ENCODE results near the gene APOL3. TPM values are rescaled to one million over a fixed set of nuclear protein-coding genes. Genes with fewer than 3 reads are reported as not detected.
"Not testable (repeated sequence)": the region's sequence is repeated elsewhere in the genome, so short reads cannot be mapped to it uniquely, and the experiment has no call there.

Gene APOL3
- polyA plus RNA-seq, 3 donors from 2014 or later = 32.8 to 83.5 (median 56.3) TPM

DNA sequence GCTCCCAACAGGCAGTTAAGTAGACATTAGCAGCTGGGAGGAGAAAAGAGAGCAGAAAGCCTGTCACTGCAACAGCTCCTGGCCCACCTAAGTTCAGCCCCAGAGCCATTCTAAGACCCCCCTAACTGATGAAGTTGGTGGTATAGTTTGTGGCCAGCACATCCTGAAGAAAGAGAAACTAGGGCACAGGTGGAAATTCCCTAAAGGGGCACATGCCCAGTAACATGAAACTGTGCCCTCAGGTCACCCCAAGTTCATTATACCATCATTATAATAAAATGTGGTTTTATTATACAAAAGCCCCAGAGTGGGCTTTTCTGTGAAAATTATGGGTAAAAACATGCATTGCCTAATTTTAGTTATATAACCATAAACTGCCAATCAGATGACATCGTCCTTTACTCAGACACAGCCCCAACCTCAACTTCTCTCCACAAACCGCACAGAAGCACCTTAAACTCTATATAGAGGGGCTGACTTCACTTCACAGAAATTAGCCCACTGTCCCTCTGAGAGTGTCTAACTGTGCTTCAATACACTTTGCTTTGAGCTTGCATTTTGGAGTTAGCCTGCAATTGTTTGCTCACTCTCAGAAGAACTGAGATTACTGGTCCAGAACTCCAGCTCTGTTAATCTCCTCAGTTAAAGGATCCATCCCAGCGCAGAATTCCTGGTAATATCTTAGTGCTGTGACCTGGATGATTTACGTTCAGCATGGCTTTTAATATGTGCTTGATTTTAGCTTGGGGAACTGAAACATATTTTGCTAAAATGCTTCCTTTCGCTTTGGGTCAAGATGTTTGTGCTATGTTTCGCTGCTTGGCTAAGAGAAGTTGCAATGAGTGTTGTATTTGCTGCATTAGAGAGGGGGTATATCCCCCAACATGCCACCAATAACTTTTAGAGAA lies 1.8 kb upstream of the APOL3 start:
- H3K4me3 Mint-ChIP-seq = peak overlapping the region; percentile 93 to 99 (median 97)
- peaks cover 71 to 81% of the 10 kb centered on the region in 2 donors for H3K4me1 Mint-ChIP-seq
- DNase-seq = peak; percentile 65 to 76 (median 68)
- no peaks in the 10 kb centered on the region for H3K9me3 Mint-ChIP-seq
- H3K36me3 Mint-ChIP-seq = no peaks in the 10 kb centered on the region
- H3K27me3 Mint-ChIP-seq (ENCODE audit: low read depth in 3 of 3) = peaks cover 9 to 11% (median 9%) of the 10 kb centered on the region in 3 donors
- peak overlapping the region; percentile 92 to 99 (median 98) for H3K27ac Mint-ChIP-seq

- peaks cover 73 to 81% of the 10 kb centered on the region in 2 donors for H3K4me1 Mint-ChIP-seq
- peak in 1 of 3 donors; percentile 54 for DNase-seq
- H3K27me3 Mint-ChIP-seq (ENCODE audit: low read depth in 3 of 3); H3K36me3 Mint-ChIP-seq; H3K9me3 Mint-ChIP-seq: not testable (repeated sequence)
- H3K27ac Mint-ChIP-seq = peak overlapping the region; percentile 92 to 99 (median 98)
- peak overlapping the region; percentile 93 to 99 (median 97) for H3K4me3 Mint-ChIP-seq
These were observed 1.2 kb upstream of the APOL3 start for GRCh38 chr22:36161793-36162126.

- Mint-ChIP-seq H3K9me3 (no peaks in the 10 kb centered on the region), H3K27ac (peak overlapping the region; percentile 92 to 99 (median 98)), H3K4me1 (peaks cover 97 to 100% of the 10 kb centered on the region in 2 donors), H3K4me3 (peak overlapping the region; percentile 93 to 99 (median 95)), H3K36me3 (peaks cover 6 to 17% (median 11%) of the 10 kb centered on the region in 3 donors), H3K27me3 (ENCODE audit: low read depth in 3 of 3) (peaks cover 3 to 7% (median 6%) of the 10 kb centered on the region in 3 donors)
- DNase-seq = peak; percentile 59 to 67 (median 62)
These were observed 3.8 kb downstream of the APOL3 start for GRCh38 chr22:36156515-36157419.

DNA sequence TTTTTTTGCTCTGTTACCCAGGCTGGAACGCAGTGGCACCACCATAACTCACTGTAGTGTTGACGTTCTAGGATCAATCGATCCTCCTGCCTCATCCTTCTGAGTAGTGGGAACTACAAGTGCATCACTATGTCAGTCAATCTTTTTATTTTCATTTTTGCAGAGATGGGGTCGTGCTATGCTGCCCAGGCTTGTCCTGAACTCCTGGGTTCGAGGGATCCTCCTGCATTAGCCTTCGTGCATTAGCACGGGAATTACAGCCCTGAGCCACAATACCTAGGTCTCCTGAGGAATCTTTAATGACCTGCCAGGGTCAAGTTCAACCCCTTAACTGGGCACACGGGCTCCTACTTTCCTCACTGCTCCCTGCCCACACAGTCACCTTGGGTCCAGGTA lies 4.4 kb downstream of the APOL3 start:
- Mint-ChIP-seq H3K27me3 (ENCODE audit: low read depth in 3 of 3) (peaks cover 3 to 7% (median 3%) of the 10 kb centered on the region in 3 donors), H3K27ac (peak overlapping the region; percentile 92 to 99 (median 98)), H3K36me3 (peaks cover 8 to 19% (median 12%) of the 10 kb centered on the region in 3 donors), H3K4me3 (peak overlapping the region; percentile 93 to 99 (median 95)), H3K4me1 (peaks cover 97 to 100% of the 10 kb centered on the region in 2 donors), H3K9me3 (no peaks in the 10 kb centered on the region)
- no peak for DNase-seq

GRCh38 chr22:36155702-36156101 lies 4.9 kb downstream of the APOL3 start:
- H3K9me3 Mint-ChIP-seq = no peaks in the 10 kb centered on the region
- peaks cover 11 to 19% (median 12%) of the 10 kb centered on the region in 3 donors for H3K36me3 Mint-ChIP-seq
- peak overlapping the region; percentile 80 to 99 (median 98) for H3K27ac Mint-ChIP-seq
- H3K4me3 Mint-ChIP-seq = peak overlapping the region; percentile 93 to 99 (median 95)
- DNase-seq = no peak
- peaks cover 3% of the 10 kb centered on the region in 3 donors for H3K27me3 Mint-ChIP-seq (ENCODE audit: low read depth in 3 of 3)
- H3K4me1 Mint-ChIP-seq = peaks cover 97 to 100% of the 10 kb centered on the region in 2 donors

GRCh38 chr22:36154423-36154945 lies 6.1 kb downstream of the APOL3 start:
- peaks cover 12 to 26% (median 16%) of the 10 kb centered on the region in 3 donors for H3K36me3 Mint-ChIP-seq
- H3K9me3 Mint-ChIP-seq = no peaks in the 10 kb centered on the region
- peak overlapping the region in 4 of 5 donors; percentile 10 to 99 (median 60) for H3K4me3 Mint-ChIP-seq
- DNase-seq = no peak
- peaks cover 2 to 3% (median 2%) of the 10 kb centered on the region in 3 donors for H3K27me3 Mint-ChIP-seq (ENCODE audit: low read depth in 3 of 3)
- peaks cover 96 to 99% of the 10 kb centered on the region in 2 donors for H3K4me1 Mint-ChIP-seq
- peak overlapping the region; percentile 80 to 99 (median 96) for H3K27ac Mint-ChIP-seq

- H3K27ac Mint-ChIP-seq = peak overlapping the region; percentile 76 to 99 (median 96)
- peaks cover 90 to 92% of the 10 kb centered on the region in 2 donors for H3K4me1 Mint-ChIP-seq
- no peak for DNase-seq
- H3K36me3 Mint-ChIP-seq = peaks cover 12 to 32% (median 16%) of the 10 kb centered on the region in 3 donors
- H3K4me3 Mint-ChIP-seq = peak overlapping the region in 3 of 5 donors; percentile 28 to 54 (median 30)
- H3K27me3 Mint-ChIP-seq (ENCODE audit: low read depth in 3 of 3) = peaks cover under 1 to 1% (median 1%) of the 10 kb centered on the region in 3 donors
- H3K9me3 Mint-ChIP-seq = no peaks in the 10 kb centered on the region
These were observed 6.8 kb downstream of the APOL3 start for GRCh38 chr22:36153501-36154422.

DNA sequence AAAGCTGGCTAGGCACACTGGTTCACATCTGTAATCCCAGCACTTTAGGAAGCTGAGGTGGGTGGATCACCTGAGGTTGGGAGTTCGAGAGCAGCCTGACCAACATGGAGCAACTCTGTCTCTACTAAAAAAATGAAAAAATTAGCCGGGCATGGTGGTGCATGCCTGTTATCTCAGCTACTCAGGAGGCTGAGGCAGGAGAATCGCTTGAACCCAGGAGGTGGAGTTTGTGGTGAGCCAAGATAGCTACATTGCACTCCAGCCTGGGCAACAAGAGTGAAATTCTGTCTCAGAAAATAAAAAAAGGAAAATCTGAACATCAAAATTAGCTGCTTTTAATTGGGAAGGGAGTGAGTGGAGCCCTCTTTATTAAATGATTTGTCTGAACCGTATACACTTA lies 7.7 kb downstream of the APOL3 start:
- H3K27me3 Mint-ChIP-seq (ENCODE audit: low read depth in 3 of 3) = not testable (repeated sequence)

DNA sequence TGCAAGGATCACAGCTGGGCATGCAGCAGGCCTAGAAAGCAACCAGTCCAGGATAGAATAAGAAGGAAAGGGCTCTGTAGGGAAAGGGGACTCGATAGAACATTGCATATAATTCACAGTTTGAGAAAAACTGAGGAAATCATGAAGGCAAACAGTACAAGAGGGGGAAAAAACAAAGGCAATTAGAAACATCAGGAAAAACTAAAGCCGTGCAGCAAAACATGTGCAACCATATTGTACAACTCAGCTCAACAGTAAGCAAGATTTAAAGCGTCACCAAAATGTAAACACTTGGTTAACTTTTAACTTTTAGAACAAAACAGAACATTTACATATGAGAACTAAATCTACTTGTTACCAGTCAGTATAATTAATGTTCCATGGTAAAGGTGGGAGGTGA lies 8.5 kb downstream of the APOL3 start:
- Mint-ChIP-seq H3K27ac (peak overlapping the region; percentile 15 to 76 (median 52)), H3K9me3 (no peaks in the 10 kb centered on the region), H3K36me3 (peaks cover 16 to 44% (median 19%) of the 10 kb centered on the region in 3 donors), H3K4me1 (peaks cover 75 to 77% of the 10 kb centered on the region in 2 donors), H3K27me3 (ENCODE audit: low read depth in 3 of 3) (no peaks in the 10 kb centered on the region), H3K4me3 (peak overlapping the region in 3 of 5 donors; percentile 1 to 15 (median 5))
- DNase-seq = no peak

More for the DNA sequence above, 7.7 kb downstream of the APOL3 start:
- peak overlapping the region in 4 of 6 donors; percentile 34 to 99 (median 78) for H3K27ac Mint-ChIP-seq
- not testable (repeated sequence) for H3K4me3 Mint-ChIP-seq, DNase-seq, H3K9me3 Mint-ChIP-seq
- H3K4me1 Mint-ChIP-seq = peaks cover 82 to 84% of the 10 kb centered on the region in 2 donors
- H3K36me3 Mint-ChIP-seq = peaks cover 16 to 40% (median 18%) of the 10 kb centered on the region in 3 donors

GRCh38 chr22:36151006-36151595 lies 9.5 kb downstream of the APOL3 start:
- Mint-ChIP-seq H3K4me3 (no peak overlapping the region), H3K27ac (peak overlapping the region in 5 of 6 donors; percentile 0 to 66 (median 15)), H3K27me3 (ENCODE audit: low read depth in 3 of 3) (no peaks in the 10 kb centered on the region), H3K36me3 (peaks cover 16 to 47% (median 19%) of the 10 kb centered on the region in 3 donors), H3K4me1 (peaks cover 65 to 67% of the 10 kb centered on the region in 2 donors), H3K9me3 (no peaks in the 10 kb centered on the region)
- DNase-seq = no peak

- peaks cover 20 to 48% (median 25%) of the 10 kb centered on the region in 3 donors for H3K36me3 Mint-ChIP-seq
- no peak for DNase-seq
- H3K4me1 Mint-ChIP-seq = peaks cover 55 to 57% of the 10 kb centered on the region in 2 donors
- no peaks in the 10 kb centered on the region for H3K9me3 Mint-ChIP-seq
- H3K27me3 Mint-ChIP-seq (ENCODE audit: low read depth in 3 of 3) = no peaks in the 10 kb centered on the region
- H3K27ac Mint-ChIP-seq = peak overlapping the region in 3 of 6 donors; percentile 18 to 56 (median 26)
- no peak overlapping the region for H3K4me3 Mint-ChIP-seq
These were observed 11.1 kb downstream of the APOL3 start for GRCh38 chr22:36149441-36149840.

DNA sequence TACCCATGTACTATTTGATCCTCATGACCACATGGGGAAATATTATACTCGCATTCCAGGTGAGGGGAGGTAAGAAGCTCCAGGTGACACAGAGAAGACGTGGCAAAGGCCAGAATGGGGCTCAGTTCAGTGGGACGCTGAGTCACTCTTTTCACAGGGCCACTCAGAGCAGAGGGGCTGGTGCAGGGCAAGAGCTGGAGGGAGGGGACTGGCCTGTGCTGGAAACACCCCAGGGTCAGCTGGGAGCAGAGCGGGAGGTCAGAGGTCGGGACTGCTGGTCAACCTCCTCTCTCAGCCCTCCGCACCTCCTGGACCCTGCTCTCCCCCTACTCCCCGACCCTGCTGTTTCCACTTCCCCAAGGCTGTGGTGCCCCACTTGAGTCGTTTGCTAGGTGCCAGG lies 12.1 kb downstream of the APOL3 start:
- peaks cover 20 to 55% (median 28%) of the 10 kb centered on the region in 3 donors for H3K36me3 Mint-ChIP-seq
- H3K4me1 Mint-ChIP-seq = peaks cover 44 to 47% of the 10 kb centered on the region in 2 donors

More for the DNA sequence above, 12.1 kb downstream of the APOL3 start:
- Mint-ChIP-seq H3K4me3 (no peak overlapping the region), H3K9me3 (no peaks in the 10 kb centered on the region), H3K27ac (peak overlapping the region in 4 of 6 donors; percentile 0 to 59 (median 28)), H3K27me3 (ENCODE audit: low read depth in 3 of 3) (no peaks in the 10 kb centered on the region)
- DNase-seq = no peak

Data from immature natural killer cell (primary cell).